ENCODE results near the gene MPHOSPH9. TPM values are rescaled to one million over a fixed set of nuclear protein-coding genes. Genes with fewer than 3 reads are reported as not detected.

The MPHOSPH9 gene
- total RNA-seq, 1 experiment from 2014 or later = 47.5 TPM

DNA sequence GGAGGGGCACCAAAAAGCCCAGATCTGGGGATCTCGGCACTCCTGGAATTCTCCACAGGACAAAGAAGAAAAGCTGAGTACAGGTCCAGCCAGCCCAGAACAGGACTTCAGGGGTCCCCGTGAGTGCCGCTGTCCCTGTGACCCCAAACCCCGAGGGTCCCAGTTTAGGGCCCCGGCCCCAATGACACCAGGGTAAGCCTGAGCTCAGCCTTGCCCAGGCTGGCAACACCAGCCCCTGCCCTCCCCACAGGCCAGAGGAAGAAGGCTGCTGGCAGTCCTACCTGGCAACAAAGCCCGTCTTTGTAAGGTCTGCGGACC lies 36.9 kb upstream of the MPHOSPH9 start (continued):
- TF ChIP-seq, protein P1, sequence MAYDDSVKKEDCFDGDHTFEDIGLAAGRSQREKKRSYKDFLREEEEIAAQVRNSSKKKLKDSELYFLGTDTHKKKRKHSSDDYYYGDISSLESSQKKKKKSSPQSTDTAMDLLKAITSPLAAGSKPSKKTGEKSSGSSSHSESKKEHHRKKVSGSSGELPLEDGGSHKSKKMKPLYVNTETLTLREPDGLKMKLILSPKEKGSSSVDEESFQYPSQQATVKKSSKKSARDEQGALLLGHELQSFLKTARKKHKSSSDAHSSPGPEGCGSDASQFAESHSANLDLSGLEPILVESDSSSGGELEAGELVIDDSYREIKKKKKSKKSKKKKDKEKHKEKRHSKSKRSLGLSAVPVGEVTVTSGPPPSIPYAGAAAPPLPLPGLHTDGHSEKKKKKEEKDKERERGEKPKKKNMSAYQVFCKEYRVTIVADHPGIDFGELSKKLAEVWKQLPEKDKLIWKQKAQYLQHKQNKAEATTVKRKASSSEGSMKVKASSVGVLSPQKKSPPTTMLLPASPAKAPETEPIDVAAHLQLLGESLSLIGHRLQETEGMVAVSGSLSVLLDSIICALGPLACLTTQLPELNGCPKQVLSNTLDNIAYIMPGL (CRISPR knock-in tag; IDR thresholded peaks at IDR 0.05) = no peak
- TF ChIP-seq PRRX2 (CRISPR knock-in tag; IDR thresholded peaks at IDR 0.05) (no peak), KAT7 (CRISPR knock-in tag; IDR thresholded peaks at IDR 0.05; ENCODE audit: borderline replicate concordance) (no peak), JAZF1 (CRISPR knock-in tag; IDR thresholded peaks at IDR 0.05) (no peak)
- TF ChIP-seq, protein P2, sequence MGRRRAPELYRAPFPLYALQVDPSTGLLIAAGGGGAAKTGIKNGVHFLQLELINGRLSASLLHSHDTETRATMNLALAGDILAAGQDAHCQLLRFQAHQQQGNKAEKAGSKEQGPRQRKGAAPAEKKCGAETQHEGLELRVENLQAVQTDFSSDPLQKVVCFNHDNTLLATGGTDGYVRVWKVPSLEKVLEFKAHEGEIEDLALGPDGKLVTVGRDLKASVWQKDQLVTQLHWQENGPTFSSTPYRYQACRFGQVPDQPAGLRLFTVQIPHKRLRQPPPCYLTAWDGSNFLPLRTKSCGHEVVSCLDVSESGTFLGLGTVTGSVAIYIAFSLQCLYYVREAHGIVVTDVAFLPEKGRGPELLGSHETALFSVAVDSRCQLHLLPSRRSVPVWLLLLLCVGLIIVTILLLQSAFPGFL (CRISPR knock-in tag; IDR thresholded peaks at IDR 0.05; ENCODE audit: borderline replicate concordance) = no peak

DNA sequence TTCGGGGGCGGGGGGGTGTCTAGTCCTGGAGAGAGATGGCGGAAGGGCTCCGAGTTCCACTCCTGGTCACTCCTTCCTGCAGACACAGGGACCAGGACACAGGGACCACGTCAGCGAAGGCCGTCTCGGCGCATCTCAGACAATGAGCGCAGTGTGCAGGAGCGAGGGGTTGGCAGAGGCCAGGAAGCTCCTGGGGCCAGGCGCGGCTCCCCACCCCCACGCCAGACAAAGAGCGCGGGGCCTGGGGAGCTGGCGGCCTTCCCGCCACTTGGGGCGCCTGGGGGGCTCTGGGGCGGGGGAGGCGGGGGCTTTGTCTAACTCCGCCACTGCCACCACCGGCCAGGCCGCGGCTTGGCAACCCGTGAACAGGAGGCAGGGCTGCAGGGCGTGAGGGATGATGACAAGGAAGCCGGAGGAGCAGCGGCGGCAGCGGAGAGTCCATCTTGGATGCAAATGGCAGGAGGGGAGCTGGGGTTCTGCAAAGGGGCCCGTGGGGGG lies 36.5 kb upstream of the MPHOSPH9 start:
- CTCF ChIA-PET = interaction anchor here (0.6 to 2.6 kb wide), 9 partner anchors 8 to 476 kb away, joined by 3 to 15 read pairs (median 3); partner anchors contain the start of genes MPHOSPH9 and MTRFR
- H3K36me3 Mint-ChIP-seq = peaks cover 14% of the 10 kb centered on the region
- H3K4me3 Mint-ChIP-seq = peak overlapping the region; percentile 92
- peak; percentile 53 for ATAC-seq
- no peaks in the 10 kb centered on the region for H3K9me3 Mint-ChIP-seq
- DNase-seq (ENCODE audit: low spot score) = peak; percentile 78
- H3K27ac Mint-ChIP-seq = peak overlapping the region; percentile 90
- POLR2A ChIA-PET = interaction anchor here (0.6 to 2.7 kb wide), 5 partner anchors 27 to 315 kb away, joined by 4 to 15 read pairs (median 5); partner anchors contain the start of genes MPHOSPH9, MTRFR and TMED2
- no peaks in the 10 kb centered on the region for H3K27me3 Mint-ChIP-seq (ENCODE audit: low read depth)
- H3K4me1 Mint-ChIP-seq = peaks cover 38% of the 10 kb centered on the region
- TF ChIP-seq ZBTB21 (CRISPR knock-in tag; IDR thresholded peaks at IDR 0.05; ENCODE audit: borderline replicate concordance) (no peak), SP1 (CRISPR knock-in tag; conservative IDR thresholded peaks at IDR 0.05) (0 out of 2 replicates have a peak, but pooled peaks have one; percentile 34), ZNF138 (CRISPR knock-in tag; conservative IDR thresholded peaks at IDR 0.05) (no peak), TEAD4 (CRISPR knock-in tag; IDR thresholded peaks at IDR 0.05) (no peak), GABPB1 (CRISPR knock-in tag; IDR thresholded peaks at IDR 0.05) (no peak), NFE2L1 (CRISPR knock-in tag; IDR thresholded peaks at IDR 0.05) (no peak), TEAD1 (CRISPR knock-in tag; IDR thresholded peaks at IDR 0.05) (no peak), NFATC4 (CRISPR knock-in tag; IDR thresholded peaks at IDR 0.05) (no peak), FOXK1 (CRISPR knock-in tag; IDR thresholded peaks at IDR 0.05) (no peak), FOXJ3 (CRISPR knock-in tag; IDR thresholded peaks at IDR 0.05; ENCODE audit: borderline replicate concordance) (no peak), SOX15 (CRISPR knock-in tag; IDR thresholded peaks at IDR 0.05) (no peak), SMAD3 (CRISPR knock-in tag; IDR thresholded peaks at IDR 0.05; ENCODE audit: borderline replicate concordance) (no peak)
- TF ChIP-seq, protein P3, sequence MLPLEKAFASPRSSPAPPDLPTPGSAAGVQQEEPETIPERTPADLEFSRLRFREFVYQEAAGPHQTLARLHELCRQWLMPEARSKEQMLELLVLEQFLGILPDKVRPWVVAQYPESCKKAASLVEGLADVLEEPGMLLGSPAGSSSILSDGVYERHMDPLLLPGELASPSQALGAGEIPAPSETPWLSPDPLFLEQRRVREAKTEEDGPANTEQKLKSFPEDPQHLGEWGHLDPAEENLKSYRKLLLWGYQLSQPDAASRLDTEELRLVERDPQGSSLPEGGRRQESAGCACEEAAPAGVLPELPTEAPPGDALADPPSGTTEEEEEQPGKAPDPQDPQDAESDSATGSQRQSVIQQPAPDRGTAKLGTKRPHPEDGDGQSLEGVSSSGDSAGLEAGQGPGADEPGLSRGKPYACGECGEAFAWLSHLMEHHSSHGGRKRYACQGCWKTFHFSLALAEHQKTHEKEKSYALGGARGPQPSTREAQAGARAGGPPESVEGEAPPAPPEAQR (CRISPR knock-in tag; IDR thresholded peaks at IDR 0.05) = no peak
- TF ChIP-seq, protein P4, sequence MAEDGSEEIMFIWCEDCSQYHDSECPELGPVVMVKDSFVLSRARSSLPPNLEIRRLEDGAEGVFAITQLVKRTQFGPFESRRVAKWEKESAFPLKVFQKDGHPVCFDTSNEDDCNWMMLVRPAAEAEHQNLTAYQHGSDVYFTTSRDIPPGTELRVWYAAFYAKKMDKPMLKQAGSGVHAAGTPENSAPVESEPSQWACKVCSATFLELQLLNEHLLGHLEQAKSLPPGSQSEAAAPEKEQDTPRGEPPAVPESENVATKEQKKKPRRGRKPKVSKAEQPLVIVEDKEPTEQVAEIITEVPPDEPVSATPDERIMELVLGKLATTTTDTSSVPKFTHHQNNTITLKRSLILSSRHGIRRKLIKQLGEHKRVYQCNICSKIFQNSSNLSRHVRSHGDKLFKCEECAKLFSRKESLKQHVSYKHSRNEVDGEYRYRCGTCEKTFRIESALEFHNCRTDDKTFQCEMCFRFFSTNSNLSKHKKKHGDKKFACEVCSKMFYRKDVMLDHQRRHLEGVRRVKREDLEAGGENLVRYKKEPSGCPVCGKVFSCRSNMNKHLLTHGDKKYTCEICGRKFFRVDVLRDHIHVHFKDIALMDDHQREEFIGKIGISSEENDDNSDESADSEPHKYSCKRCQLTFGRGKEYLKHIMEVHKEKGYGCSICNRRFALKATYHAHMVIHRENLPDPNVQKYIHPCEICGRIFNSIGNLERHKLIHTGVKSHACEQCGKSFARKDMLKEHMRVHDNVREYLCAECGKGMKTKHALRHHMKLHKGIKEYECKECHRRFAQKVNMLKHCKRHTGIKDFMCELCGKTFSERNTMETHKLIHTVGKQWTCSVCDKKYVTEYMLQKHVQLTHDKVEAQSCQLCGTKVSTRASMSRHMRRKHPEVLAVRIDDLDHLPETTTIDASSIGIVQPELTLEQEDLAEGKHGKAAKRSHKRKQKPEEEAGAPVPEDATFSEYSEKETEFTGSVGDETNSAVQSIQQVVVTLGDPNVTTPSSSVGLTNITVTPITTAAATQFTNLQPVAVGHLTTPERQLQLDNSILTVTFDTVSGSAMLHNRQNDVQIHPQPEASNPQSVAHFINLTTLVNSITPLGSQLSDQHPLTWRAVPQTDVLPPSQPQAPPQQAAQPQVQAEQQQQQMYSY (CRISPR knock-in tag; IDR thresholded peaks at IDR 0.05) = no peak
- TF ChIP-seq, protein P5, sequence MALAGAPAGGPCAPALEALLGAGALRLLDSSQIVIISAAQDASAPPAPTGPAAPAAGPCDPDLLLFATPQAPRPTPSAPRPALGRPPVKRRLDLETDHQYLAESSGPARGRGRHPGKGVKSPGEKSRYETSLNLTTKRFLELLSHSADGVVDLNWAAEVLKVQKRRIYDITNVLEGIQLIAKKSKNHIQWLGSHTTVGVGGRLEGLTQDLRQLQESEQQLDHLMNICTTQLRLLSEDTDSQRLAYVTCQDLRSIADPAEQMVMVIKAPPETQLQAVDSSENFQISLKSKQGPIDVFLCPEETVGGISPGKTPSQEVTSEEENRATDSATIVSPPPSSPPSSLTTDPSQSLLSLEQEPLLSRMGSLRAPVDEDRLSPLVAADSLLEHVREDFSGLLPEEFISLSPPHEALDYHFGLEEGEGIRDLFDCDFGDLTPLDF (CRISPR knock-in tag; IDR thresholded peaks at IDR 0.05) = 0 out of 2 replicates have a peak, but pooled peaks have one; percentile 42
- TF ChIP-seq, protein P1 (CRISPR knock-in tag; IDR thresholded peaks at IDR 0.05) = 0 out of 2 replicates have a peak, but pooled peaks have one; percentile 34
- TF ChIP-seq, protein P6, sequence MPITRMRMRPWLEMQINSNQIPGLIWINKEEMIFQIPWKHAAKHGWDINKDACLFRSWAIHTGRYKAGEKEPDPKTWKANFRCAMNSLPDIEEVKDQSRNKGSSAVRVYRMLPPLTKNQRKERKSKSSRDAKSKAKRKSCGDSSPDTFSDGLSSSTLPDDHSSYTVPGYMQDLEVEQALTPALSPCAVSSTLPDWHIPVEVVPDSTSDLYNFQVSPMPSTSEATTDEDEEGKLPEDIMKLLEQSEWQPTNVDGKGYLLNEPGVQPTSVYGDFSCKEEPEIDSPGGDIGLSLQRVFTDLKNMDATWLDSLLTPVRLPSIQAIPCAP (CRISPR knock-in tag; IDR thresholded peaks at IDR 0.05) = no peak
- TF ChIP-seq, protein P7, sequence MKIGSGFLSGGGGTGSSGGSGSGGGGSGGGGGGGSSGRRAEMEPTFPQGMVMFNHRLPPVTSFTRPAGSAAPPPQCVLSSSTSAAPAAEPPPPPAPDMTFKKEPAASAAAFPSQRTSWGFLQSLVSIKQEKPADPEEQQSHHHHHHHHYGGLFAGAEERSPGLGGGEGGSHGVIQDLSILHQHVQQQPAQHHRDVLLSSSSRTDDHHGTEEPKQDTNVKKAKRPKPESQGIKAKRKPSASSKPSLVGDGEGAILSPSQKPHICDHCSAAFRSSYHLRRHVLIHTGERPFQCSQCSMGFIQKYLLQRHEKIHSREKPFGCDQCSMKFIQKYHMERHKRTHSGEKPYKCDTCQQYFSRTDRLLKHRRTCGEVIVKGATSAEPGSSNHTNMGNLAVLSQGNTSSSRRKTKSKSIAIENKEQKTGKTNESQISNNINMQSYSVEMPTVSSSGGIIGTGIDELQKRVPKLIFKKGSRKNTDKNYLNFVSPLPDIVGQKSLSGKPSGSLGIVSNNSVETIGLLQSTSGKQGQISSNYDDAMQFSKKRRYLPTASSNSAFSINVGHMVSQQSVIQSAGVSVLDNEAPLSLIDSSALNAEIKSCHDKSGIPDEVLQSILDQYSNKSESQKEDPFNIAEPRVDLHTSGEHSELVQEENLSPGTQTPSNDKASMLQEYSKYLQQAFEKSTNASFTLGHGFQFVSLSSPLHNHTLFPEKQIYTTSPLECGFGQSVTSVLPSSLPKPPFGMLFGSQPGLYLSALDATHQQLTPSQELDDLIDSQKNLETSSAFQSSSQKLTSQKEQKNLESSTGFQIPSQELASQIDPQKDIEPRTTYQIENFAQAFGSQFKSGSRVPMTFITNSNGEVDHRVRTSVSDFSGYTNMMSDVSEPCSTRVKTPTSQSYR (CRISPR knock-in tag; IDR thresholded peaks at IDR 0.05) = 0 out of 2 replicates have a peak, but pooled peaks have one; percentile 47
